GM10266 (cell line): Measurements from ENCODE around the gene ANKRD29.

Source experiments
- DNase-seq: peaks from one replicate; pipeline ENCODE4 v3.0.0; 2012; ENCODE audit errors: extremely low spot score
- TF ChIP-seq, protein P1 (sequence below): IDR thresholded peaks from 2 replicates; pipeline ENCODE4 v1.5.1; 2012; ENCODE audit warnings: mild to moderate bottlenecking, low read depth; ENCODE audit not compliant: control insufficient read depth, insufficient read depth; ENCODE audit errors: missing control alignments

ANKRD29 gene

DNA sequence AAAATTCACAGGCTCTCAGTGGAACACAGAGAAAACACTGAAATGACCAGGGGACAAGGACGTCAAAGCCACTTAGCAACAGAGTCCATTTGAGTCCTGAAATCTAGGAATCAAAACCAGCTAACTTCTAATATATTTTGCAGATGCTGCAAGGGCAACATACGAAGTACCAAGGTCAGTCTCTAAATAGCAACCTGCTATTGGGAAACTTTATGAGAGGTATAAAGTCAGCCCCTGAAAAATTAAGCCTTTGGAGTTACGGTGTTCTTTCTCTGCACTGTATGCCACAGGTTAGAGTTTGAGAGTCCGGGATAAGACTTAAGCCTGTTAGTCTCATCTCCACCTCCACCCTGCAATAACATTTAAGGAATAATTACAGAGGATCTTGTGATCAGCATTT is 89.7 kb downstream of the ANKRD29 start:
- TF ChIP-seq, protein P1, sequence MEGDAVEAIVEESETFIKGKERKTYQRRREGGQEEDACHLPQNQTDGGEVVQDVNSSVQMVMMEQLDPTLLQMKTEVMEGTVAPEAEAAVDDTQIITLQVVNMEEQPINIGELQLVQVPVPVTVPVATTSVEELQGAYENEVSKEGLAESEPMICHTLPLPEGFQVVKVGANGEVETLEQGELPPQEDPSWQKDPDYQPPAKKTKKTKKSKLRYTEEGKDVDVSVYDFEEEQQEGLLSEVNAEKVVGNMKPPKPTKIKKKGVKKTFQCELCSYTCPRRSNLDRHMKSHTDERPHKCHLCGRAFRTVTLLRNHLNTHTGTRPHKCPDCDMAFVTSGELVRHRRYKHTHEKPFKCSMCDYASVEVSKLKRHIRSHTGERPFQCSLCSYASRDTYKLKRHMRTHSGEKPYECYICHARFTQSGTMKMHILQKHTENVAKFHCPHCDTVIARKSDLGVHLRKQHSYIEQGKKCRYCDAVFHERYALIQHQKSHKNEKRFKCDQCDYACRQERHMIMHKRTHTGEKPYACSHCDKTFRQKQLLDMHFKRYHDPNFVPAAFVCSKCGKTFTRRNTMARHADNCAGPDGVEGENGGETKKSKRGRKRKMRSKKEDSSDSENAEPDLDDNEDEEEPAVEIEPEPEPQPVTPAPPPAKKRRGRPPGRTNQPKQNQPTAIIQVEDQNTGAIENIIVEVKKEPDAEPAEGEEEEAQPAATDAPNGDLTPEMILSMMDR = no peak
- DNase-seq = no peak

DNA sequence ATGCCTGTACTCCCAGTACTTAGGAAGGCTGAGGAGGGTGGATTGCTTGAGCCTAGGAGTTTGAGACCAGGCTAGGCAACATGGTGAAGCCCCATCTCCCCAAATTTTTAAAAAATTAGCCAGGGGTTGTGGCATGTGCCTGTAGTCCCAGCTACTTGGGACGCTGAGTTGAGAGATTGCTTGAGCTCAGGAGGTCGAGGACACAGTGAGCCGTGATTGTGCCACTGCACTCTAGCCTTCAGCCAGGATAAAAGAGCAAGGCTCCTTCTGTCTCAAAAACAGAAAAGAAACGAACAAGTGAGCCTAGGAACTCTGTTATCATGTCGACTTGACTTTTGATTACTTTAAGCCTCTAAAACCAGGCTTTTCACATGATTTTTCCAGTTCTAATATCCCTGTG is 90.1 kb downstream of the ANKRD29 start:
- TF ChIP-seq, protein P1 = no peak
- no peak for DNase-seq

DNA sequence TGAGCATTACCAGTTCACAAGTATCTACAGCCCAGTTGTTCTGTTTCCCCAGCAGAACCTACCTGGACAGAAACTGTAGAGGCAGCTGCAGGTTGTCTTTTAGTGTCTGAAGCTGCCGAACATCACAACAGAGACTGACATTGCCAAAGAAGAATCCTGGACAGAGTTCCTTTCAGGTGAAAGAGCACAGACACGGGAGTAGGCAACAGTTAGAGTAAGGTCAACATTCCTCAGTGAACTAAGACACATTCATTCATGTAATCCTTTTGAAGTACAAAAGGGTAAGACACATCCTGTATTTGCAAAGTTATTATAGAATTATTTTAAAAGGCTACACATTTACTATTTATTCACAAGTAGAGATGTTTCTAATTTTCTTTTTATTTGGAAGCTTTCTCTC is 90.7 kb downstream of the ANKRD29 start:
- no peak for DNase-seq
- TF ChIP-seq, protein P1 = no peak

DNA sequence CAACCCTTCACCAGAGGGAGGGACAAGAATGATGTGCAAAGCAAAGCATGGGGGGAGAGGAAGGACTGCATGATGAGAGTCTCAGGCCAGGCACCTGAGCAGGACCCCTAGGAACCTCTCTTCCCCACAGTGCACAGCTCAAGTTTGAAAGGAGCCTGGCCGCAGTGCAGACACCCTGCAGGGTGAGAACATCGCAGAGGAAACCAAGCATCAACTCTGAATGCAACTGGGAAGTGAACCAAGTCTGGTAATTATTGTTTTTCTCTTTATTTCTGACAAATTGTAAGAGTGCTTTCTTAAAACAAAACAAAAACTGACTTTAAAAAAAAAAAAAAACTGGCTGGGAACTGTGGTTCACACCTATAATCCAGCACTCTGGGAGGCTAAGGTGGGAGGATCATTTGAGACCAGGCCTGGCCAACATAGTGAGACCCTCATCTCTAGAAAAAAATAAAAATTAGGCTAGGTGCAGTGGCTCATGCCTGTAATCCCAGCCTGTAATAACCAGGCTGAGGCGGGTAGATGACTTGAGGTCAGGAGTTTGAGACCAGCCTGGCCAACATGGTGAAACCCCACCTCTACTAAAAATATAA is 91.7 kb downstream of the ANKRD29 start:
- no peak for DNase-seq
- TF ChIP-seq, protein P1 = no peak

DNA sequence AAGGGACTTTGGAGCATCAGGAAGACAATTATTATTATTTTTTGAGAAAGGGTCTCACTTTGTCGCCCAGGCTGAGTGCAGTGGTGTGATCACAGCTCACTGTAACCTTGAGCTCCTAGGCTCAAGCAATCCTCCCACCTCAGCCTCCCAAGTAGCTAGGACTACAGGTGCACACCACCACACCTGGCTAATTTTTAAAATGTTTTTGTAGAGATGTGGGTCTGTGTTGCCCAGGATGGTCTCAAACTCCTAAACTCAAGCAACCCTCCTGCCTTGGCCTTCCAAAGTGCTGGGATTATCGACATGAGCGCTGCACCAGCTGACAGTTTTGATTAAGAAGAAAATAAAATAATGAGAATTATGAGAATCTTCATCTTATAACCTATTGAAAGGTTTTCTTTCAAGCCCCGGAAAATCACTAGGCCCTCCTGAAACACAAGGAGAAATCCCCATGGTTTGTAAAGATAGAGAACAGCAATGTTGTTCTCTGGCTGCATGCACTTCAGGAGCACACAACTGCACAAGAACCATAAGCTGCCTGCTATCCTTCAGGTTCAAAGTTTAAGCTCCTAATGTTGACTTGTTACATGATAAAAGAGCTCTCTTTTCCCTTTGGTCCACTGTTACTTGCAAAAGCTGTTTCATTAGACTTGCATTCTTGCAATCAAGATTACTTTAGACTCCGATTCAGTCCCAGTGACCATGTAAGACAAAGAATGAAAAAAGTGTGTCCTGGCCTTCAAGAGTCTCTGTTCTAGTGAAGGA is 93.2 kb downstream of the ANKRD29 start:
- DNase-seq = no peak
- TF ChIP-seq, protein P1 = no peak

DNA sequence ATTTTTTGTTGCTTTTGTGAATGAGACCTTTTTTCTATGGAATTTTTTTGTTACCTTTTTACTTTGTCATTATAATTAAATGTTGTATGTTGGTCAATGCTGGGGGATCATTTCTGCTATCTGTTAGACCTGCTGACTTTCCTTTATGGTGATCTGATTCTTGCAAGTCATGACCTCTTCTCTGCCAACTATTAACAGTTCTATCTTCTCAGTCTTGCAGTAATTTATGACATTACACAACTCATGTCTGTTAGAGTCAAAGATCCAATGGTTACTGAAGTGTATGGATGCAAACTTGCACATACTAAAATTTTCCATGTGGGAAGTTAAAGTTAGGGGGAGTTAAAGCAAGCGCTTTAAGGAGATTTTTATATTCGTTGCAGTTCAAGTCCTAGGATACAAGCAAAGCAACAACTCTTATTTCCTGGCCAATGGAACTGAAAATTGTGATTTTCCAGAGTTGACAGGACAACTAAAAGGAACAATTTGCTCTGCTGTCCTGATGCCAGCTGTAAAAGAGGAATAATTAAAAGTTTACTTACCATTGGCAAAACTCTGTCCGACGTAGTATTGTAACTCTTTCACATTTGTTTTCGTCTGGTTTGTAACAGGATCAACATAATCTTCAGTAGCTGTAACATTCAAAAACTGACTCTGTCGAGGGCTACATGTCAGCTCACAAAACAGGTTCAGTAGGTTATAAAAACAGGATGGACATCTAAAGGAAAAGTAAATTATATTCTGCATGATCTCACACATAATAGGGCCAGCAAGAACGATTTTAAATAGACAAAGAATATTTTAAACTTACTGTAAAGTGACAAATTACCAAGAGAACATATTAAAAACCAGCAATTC is 94.2 kb downstream of the ANKRD29 start:
- TF ChIP-seq, protein P1 = no peak
- DNase-seq = no peak
